ENCODE results near the gene MYH9. TPM values are rescaled to one million over a fixed set of nuclear protein-coding genes. Genes with fewer than 3 reads are reported as not detected.

The MYH9 gene
- polyA plus RNA-seq, 1 of the 3 experiments (the other 2 are of a cell fraction): 303 TPM

DNA sequence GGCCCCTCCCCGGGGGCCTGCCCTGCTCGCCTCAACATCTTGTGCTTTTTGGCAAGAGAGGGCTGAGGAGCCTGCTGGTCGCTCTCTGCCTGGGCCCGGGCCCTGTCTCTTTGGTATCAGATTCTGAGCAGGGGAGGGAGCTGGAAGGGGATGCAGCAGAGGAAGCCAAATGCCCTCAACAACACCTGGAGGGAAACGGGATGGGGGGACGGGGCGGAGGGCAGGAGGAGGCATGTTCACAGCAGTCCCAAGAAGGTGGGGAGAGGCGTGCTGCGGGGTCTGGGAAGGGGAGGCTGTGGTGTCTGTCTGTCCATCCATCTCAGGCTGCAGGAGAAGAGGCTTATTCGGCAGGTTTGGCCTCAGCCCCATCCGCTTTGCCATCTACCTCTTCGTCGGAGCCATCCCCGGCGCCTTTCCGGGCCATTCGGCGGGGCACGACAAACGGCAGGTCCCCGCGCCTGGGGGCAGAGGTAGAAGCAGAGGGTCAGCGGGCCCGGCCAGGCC lies 105.4 kb downstream of the MYH9 start (continued):
- no peak for TF ChIP-seq EZH2phosphoT487 (IDR thresholded peaks at IDR 0.05; ENCODE audit: borderline replicate concordance, low read depth)
- no peak for TF ChIP-seq TAF1 (IDR thresholded peaks at IDR 0.05; ENCODE audit: borderline replicate concordance, low read depth, low read length)
- no peak for TF ChIP-seq EP300 (IDR thresholded peaks at IDR 0.05; ENCODE audit: borderline replicate concordance in 1 of 2, low read depth in 1 of 2, low read length in 1 of 2)
- no peak for TF ChIP-seq FOXM1 (IDR thresholded peaks at IDR 0.05; ENCODE audit: low read depth)
- no peak for TF ChIP-seq TCF12 (IDR thresholded peaks at IDR 0.05)
- TF ChIP-seq ZBTB33 (IDR thresholded peaks at IDR 0.05; ENCODE audit: borderline replicate concordance, low read depth): no peak
- no peak for TF ChIP-seq NRF1 (IDR thresholded peaks at IDR 0.05; ENCODE audit: low read depth, low read length)

DNA sequence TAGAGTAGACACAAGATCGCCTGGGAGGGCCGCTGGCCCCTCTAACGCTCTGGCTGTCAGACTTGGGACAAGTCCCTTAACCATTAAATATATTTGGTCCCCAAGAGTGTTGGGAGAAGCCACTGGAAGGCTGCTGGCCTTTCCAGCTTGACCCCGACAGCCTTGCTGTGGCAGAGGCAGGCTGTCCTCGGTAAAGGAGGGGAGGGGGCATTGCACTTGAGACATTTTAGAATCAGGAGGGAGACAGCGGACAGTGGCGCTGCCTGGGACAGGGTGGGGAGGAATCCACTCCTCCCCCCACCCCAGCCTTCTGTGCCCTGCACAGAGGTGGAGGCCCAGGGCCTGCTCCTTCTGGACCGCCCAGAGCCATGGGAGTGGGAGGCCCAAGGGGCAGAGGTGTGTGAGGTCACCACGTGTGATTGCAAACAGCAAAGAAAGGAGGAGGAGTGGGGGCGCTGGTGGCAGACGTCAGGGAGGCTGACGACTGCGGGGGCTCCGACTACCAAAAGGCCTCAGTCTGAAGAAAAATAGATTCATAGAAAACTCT lies 105.9 kb downstream of the MYH9 start:
- ChIA-PET CTCF (interaction anchor here (0.9 to 9.9 kb wide), 4 partner anchors 17 to 188 kb away, joined by 3 to 113 read pairs (median 8); no protein-coding TSS in a partner anchor), POLR2A (no interaction called here)
- Histone ChIP-seq H3K4me3 (ENCODE audit: low read depth in 2 of 2, low read length in 1 of 2) (no peak overlapping the region), H3K27me3 (ENCODE audit: insufficient read depth) (no peaks in the 10 kb centered on the region), H3K4me1 (ENCODE audit: control insufficient read depth in 1 of 2, insufficient read depth in 2 of 2, low read depth in 1 of 2, low read length in 1 of 2) (no peaks in the 10 kb centered on the region; a peak in 1 of 4 replicates), H3K4me2 (no peak overlapping the region), H3K9me3 (no peaks in the 10 kb centered on the region), H3K36me3 (replicated peaks in 1 of 2; ENCODE audit: control insufficient read depth in 1 of 2, insufficient read depth in 2 of 2, low read length in 1 of 2) (peaks cover 64 to 68% of the 10 kb centered on the region in 2 experiments), H3F3A (replicated peaks; ENCODE audit: insufficient read depth) (peaks cover 91% of the 10 kb centered on the region), H3K9me2 (no peaks in the 10 kb centered on the region), H3K27ac (ENCODE audit: low read depth in 2 of 2, low read length in 1 of 2) (no peak overlapping the region), H3K9ac (no peak overlapping the region), H3K79me2 (ENCODE audit: insufficient read depth) (peaks cover 6% of the 10 kb centered on the region; the same call in 1 of the 2 replicates), H2AFZ (ENCODE audit: low read depth) (no peak overlapping the region), H4K20me1 (ENCODE audit: insufficient read depth) (peaks cover 81% of the 10 kb centered on the region)
- DNase-seq: no peak
- WGBS (ENCODE audit: low lambda C conversion rate): 94% methylated on average over 14 of the region's 14 CpGs
- TF ChIP-seq, protein P1, sequence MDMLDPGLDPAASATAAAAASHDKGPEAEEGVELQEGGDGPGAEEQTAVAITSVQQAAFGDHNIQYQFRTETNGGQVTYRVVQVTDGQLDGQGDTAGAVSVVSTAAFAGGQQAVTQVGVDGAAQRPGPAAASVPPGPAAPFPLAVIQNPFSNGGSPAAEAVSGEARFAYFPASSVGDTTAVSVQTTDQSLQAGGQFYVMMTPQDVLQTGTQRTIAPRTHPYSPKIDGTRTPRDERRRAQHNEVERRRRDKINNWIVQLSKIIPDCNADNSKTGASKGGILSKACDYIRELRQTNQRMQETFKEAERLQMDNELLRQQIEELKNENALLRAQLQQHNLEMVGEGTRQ (IDR thresholded peaks at IDR 0.05; ENCODE audit: borderline replicate concordance, low read depth, low read length): no peak
- TF ChIP-seq TAF1 (IDR thresholded peaks at IDR 0.05; ENCODE audit: borderline replicate concordance, low read depth, low read length): no peak
- TF ChIP-seq MXI1 (IDR thresholded peaks at IDR 0.05; ENCODE audit: low read depth, low read length): no peak
- no peak for TF ChIP-seq RFX5 (IDR thresholded peaks at IDR 0.05; ENCODE audit: low read length)
- TF ChIP-seq, protein P2, sequence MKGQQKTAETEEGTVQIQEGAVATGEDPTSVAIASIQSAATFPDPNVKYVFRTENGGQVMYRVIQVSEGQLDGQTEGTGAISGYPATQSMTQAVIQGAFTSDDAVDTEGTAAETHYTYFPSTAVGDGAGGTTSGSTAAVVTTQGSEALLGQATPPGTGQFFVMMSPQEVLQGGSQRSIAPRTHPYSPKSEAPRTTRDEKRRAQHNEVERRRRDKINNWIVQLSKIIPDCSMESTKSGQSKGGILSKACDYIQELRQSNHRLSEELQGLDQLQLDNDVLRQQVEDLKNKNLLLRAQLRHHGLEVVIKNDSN (IDR thresholded peaks at IDR 0.05; ENCODE audit: borderline replicate concordance, low read depth): no peak
- no peak for TF ChIP-seq GABPA (IDR thresholded peaks at IDR 0.05; ENCODE audit: low read depth)
- no peak for TF ChIP-seq RXRA (IDR thresholded peaks at IDR 0.05; ENCODE audit: borderline replicate concordance, low read depth)
- no peak for TF ChIP-seq REST (IDR thresholded peaks at IDR 0.05; ENCODE audit: low read depth, low read length)
- TF ChIP-seq FOXJ3 (CRISPR knock-in tag; IDR thresholded peaks at IDR 0.05): no peak
- no peak for TF ChIP-seq CHD2 (IDR thresholded peaks at IDR 0.05; ENCODE audit: low read length, partially characterized antibody)
- TF ChIP-seq NRF1 (IDR thresholded peaks at IDR 0.05; ENCODE audit: low read depth, low read length): no peak
- TF ChIP-seq JUND (IDR thresholded peaks at IDR 0.05): no peak
- no peak for TF ChIP-seq SIN3A (IDR thresholded peaks at IDR 0.05; ENCODE audit: borderline replicate concordance, low read depth, low read length)
- TF ChIP-seq NFIC (IDR thresholded peaks at IDR 0.05; ENCODE audit: borderline replicate concordance): no peak
- no peak for TF ChIP-seq RAD21 (IDR thresholded peaks at IDR 0.05; ENCODE audit: low read length)
- no peak for TF ChIP-seq EP300 (IDR thresholded peaks at IDR 0.05; ENCODE audit: borderline replicate concordance in 1 of 2, low read depth in 1 of 2, low read length in 1 of 2)

All from SK-N-SH (cell line).